ENCODE results near the gene SLC38A3. TPM values are rescaled to one million over a fixed set of nuclear protein-coding genes. Genes with fewer than 3 reads are reported as not detected.
"Not testable (repeated sequence)": the region's sequence is repeated elsewhere in the genome, so short reads cannot be mapped to it uniquely, and the experiment has no call there.

Gene SLC38A3
- total and polyA plus RNA-seq, 2 experiments from 2014 or later: 0.28 to 1.3 TPM

DNA sequence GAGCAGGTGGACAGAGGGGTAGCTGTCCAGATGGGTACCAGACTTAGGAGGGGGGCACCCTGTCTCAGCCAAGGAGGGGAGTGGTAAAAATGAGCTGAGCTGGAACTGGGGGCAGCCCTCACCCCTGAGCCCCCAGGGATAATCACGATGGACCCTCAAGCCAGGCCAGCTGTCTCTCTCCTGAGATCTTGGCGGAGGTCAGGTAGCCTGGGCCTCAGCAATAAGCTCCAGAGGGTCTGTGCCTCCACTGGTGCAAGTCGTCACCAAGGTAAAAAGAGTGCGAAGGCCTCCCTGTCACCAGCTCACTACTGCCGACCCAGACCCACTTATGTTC is 5.1 kb downstream of the SLC38A3 start (continued):
- TF ChIP-seq, protein P1, sequence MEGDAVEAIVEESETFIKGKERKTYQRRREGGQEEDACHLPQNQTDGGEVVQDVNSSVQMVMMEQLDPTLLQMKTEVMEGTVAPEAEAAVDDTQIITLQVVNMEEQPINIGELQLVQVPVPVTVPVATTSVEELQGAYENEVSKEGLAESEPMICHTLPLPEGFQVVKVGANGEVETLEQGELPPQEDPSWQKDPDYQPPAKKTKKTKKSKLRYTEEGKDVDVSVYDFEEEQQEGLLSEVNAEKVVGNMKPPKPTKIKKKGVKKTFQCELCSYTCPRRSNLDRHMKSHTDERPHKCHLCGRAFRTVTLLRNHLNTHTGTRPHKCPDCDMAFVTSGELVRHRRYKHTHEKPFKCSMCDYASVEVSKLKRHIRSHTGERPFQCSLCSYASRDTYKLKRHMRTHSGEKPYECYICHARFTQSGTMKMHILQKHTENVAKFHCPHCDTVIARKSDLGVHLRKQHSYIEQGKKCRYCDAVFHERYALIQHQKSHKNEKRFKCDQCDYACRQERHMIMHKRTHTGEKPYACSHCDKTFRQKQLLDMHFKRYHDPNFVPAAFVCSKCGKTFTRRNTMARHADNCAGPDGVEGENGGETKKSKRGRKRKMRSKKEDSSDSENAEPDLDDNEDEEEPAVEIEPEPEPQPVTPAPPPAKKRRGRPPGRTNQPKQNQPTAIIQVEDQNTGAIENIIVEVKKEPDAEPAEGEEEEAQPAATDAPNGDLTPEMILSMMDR (conservative IDR thresholded peaks at IDR 0.05; ENCODE audit: low read depth in 2 of 2): no peak

DNA sequence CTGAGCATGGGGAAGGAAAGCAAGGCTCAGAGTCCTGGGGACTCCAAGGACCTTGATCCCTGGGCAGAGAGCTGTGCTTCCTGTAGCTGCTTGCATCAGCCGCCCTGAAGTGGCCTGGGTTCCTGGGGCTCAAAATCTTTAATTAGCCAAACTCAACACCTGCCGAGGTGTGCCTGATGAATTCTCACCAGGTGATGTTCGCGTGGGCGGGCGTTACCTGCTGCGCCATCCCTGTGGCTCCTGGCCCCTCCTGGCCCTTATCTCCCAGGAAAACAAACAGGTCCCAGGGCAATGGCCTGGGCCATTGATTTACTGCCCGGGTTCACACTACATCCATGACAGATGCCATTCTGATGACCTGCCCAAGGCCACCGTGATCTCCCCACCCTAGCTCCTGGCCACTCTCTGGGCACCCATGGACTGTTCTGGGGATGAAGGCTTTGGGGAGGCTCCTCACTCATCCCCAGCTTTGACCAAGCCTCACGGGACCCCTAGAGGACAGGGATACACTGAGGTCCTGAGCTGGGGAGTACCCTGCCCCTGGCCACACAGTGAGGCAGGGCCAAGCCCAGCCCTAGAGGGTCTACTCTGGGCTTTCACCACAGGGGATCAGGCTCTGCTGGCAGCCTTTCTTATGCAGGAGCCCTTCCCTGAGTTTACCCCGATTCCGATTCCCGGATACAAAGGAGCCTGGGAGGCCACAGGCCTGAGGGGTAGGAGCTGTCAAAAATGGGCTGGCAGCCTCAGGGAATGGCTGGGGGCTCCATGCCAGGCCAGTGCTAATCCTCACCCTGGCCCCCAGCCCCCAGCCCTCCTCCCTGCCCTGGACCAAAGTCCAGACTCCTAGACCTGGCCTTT is 5.7 kb downstream of the SLC38A3 start:
- no peaks in the 10 kb centered on the region for H3K36me3 Mint-ChIP-seq (ENCODE audit: low read depth)
- Histone ChIP-seq H3K27ac (ENCODE audit: low read depth) (no peak overlapping the region), H2AFZ (no peak overlapping the region), H3K36me3 (ENCODE audit: insufficient read depth) (no peaks in the 10 kb centered on the region), H3K27me3 (ENCODE audit: insufficient read depth) (peaks cover 15% of the 10 kb centered on the region), H3K9me2 (ENCODE audit: insufficient read depth) (no peaks in the 10 kb centered on the region), H4K20me1 (replicated peaks; ENCODE audit: insufficient read depth) (no peaks in the 10 kb centered on the region), H3F3A (replicated peaks; ENCODE audit: low read depth) (0 out of 2 replicates have a peak, but pooled peaks cover 6% of the 10 kb centered on the region), H3K4me2 (no peak overlapping the region), H3K4me3 (no peak overlapping the region), H3K79me2 (replicated peaks; ENCODE audit: insufficient read depth) (no peaks in the 10 kb centered on the region), H3K4me1 (ENCODE audit: insufficient read depth) (no peaks in the 10 kb centered on the region)
- peaks cover 14% of the 10 kb centered on the region for H3K4me1 Mint-ChIP-seq
- no peak overlapping the region for H3K27ac Mint-ChIP-seq
- peaks cover 18% of the 10 kb centered on the region for H3K27me3 Mint-ChIP-seq (ENCODE audit: insufficient read depth, low read depth, poor library complexity)
- H3K9me3 Mint-ChIP-seq: no peaks in the 10 kb centered on the region
- H3K4me3 Mint-ChIP-seq: no peak overlapping the region
- ATAC-seq (peak; percentile 77), DNase-seq (ENCODE audit: low spot score) (peak; percentile 66)
- TF ChIP-seq EZH2phosphoT487 (IDR thresholded peaks at IDR 0.05; ENCODE audit: unreplicated experiment): no peak
- TF ChIP-seq ZNF331 (CRISPR knock-in tag; IDR thresholded peaks at IDR 0.05; ENCODE audit: low read depth): no peak
- TF ChIP-seq, protein P2, sequence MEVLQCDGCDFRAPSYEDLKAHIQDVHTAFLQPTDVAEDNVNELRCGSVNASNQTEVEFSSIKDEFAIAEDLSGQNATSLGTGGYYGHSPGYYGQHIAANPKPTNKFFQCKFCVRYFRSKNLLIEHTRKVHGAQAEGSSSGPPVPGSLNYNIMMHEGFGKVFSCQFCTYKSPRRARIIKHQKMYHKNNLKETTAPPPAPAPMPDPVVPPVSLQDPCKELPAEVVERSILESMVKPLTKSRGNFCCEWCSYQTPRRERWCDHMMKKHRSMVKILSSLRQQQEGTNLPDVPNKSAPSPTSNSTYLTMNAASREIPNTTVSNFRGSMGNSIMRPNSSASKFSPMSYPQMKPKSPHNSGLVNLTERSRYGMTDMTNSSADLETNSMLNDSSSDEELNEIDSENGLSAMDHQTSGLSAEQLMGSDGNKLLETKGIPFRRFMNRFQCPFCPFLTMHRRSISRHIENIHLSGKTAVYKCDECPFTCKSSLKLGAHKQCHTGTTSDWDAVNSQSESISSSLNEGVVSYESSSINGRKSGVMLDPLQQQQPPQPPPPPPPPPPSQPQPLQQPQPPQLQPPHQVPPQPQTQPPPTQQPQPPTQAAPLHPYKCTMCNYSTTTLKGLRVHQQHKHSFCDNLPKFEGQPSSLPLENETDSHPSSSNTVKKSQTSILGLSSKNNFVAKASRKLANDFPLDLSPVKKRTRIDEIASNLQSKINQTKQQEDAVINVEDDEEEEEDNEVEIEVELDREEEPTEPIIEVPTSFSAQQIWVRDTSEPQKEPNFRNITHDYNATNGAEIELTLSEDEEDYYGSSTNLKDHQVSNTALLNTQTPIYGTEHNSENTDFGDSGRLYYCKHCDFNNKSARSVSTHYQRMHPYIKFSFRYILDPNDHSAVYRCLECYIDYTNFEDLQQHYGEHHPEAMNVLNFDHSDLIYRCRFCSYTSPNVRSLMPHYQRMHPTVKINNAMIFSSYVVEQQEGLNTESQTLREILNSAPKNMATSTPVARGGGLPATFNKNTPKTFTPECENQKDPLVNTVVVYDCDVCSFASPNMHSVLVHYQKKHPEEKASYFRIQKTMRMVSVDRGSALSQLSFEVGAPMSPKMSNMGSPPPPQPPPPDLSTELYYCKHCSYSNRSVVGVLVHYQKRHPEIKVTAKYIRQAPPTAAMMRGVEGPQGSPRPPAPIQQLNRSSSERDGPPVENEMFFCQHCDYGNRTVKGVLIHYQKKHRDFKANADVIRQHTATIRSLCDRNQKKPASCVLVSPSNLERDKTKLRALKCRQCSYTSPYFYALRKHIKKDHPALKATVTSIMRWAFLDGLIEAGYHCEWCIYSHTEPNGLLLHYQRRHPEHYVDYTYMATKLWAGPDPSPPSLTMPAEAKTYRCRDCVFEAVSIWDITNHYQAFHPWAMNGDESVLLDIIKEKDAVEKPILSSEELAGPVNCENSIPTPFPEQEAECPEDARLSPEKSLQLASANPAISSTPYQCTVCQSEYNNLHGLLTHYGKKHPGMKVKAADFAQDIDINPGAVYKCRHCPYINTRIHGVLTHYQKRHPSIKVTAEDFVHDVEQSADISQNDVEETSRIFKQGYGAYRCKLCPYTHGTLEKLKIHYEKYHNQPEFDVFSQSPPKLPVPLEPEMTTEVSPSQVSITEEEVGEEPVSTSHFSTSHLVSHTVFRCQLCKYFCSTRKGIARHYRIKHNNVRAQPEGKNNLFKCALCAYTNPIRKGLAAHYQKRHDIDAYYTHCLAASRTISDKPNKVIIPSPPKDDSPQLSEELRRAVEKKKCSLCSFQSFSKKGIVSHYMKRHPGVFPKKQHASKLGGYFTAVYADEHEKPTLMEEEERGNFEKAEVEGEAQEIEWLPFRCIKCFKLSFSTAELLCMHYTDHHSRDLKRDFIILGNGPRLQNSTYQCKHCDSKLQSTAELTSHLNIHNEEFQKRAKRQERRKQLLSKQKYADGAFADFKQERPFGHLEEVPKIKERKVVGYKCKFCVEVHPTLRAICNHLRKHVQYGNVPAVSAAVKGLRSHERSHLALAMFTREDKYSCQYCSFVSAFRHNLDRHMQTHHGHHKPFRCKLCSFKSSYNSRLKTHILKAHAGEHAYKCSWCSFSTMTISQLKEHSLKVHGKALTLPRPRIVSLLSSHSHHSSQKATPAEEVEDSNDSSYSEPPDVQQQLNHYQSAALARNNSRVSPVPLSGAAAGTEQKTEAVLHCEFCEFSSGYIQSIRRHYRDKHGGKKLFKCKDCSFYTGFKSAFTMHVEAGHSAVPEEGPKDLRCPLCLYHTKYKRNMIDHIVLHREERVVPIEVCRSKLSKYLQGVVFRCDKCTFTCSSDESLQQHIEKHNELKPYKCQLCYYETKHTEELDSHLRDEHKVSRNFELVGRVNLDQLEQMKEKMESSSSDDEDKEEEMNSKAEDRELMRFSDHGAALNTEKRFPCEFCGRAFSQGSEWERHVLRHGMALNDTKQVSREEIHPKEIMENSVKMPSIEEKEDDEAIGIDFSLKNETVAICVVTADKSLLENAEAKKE (CRISPR knock-in tag; IDR thresholded peaks at IDR 0.05): no peak
- TF ChIP-seq ZNF114 (CRISPR knock-in tag; IDR thresholded peaks at IDR 0.05): no peak
- TF ChIP-seq EZH2 (IDR thresholded peaks at IDR 0.05; ENCODE audit: low read depth, unreplicated experiment): no peak
- TF ChIP-seq, protein P3, sequence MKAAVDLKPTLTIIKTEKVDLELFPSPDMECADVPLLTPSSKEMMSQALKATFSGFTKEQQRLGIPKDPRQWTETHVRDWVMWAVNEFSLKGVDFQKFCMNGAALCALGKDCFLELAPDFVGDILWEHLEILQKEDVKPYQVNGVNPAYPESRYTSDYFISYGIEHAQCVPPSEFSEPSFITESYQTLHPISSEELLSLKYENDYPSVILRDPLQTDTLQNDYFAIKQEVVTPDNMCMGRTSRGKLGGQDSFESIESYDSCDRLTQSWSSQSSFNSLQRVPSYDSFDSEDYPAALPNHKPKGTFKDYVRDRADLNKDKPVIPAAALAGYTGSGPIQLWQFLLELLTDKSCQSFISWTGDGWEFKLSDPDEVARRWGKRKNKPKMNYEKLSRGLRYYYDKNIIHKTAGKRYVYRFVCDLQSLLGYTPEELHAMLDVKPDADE (IDR thresholded peaks at IDR 0.05): no peak
- no peak for TF ChIP-seq STAT1 (IDR thresholded peaks at IDR 0.05; ENCODE audit: unreplicated experiment)

DNA sequence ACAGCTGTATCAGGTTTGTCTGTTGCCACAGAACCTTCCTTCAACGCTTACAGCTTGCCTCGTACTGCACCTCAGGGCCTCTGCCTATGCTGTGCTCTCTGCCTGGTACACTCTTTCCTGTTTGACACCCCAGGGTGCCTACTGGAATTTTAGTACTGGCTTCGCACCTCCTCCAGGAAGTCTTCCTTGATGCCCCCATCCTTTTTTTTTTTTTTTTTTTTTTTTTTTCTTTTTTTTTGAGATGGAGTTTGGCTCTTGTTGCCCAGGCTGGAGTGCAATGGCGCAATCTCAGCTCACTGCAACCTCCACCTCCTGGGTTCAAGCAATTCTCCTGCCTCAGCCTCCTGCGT is 6.3 kb downstream of the SLC38A3 start:
- not testable (repeated sequence) for H3K4me1 ChIP-seq (ENCODE audit: insufficient read depth); ATAC-seq; H3K36me3 ChIP-seq (ENCODE audit: insufficient read depth); H3K27ac Mint-ChIP-seq; H3K79me2 ChIP-seq (replicated peaks; ENCODE audit: insufficient read depth); H2AFZ ChIP-seq; H3K36me3 Mint-ChIP-seq (ENCODE audit: low read depth); H3K4me3 ChIP-seq; H3K9me2 ChIP-seq (ENCODE audit: insufficient read depth); H4K20me1 ChIP-seq (replicated peaks; ENCODE audit: insufficient read depth); H3K27me3 ChIP-seq (ENCODE audit: insufficient read depth); H3F3A ChIP-seq (replicated peaks; ENCODE audit: low read depth); H3K4me3 Mint-ChIP-seq; H3K9me3 Mint-ChIP-seq; DNase-seq (ENCODE audit: low spot score); H3K4me2 ChIP-seq; H3K27ac ChIP-seq (ENCODE audit: low read depth)
- H3K4me1 Mint-ChIP-seq: peaks cover 14% of the 10 kb centered on the region
- H3K27me3 Mint-ChIP-seq (ENCODE audit: insufficient read depth, low read depth, poor library complexity): peaks cover 14% of the 10 kb centered on the region

All from GM23338 (cell line).